Cardiac septum (tissue), 1 donor: ENCODE data around the gene STEAP3. TPM values are rescaled to one million over a fixed set of nuclear protein-coding genes. Genes with fewer than 3 reads are reported as not detected.

Experiments
- DNase-seq: peaks from one replicate; pipeline ENCODE4 v3.0.0-alpha.2; 2020; ENCODE audit warnings: low spot score
- intact Hi-C: fragments of 100-400 bp; cut with DNase I; formaldehyde crosslinking; loops from one replicate; pipeline ENCODE4 v1.14.0; 2022
- total RNA-seq: library from RNA; stranded (reverse); fragmentation: NEBNext Ultra II Directional; extraction: Animal tissue kit (Norgen Biotek cat#: 25700); gene quantifications from one replicate; pipeline ENCODE4 v1.2.1, GENCODE V29; 2021
- donor health status: DM: no; HTN: no; CAD: no.

Gene STEAP3
- total RNA-seq, 1 donor from 2014 or later, result 10.7 TPM

DNA sequence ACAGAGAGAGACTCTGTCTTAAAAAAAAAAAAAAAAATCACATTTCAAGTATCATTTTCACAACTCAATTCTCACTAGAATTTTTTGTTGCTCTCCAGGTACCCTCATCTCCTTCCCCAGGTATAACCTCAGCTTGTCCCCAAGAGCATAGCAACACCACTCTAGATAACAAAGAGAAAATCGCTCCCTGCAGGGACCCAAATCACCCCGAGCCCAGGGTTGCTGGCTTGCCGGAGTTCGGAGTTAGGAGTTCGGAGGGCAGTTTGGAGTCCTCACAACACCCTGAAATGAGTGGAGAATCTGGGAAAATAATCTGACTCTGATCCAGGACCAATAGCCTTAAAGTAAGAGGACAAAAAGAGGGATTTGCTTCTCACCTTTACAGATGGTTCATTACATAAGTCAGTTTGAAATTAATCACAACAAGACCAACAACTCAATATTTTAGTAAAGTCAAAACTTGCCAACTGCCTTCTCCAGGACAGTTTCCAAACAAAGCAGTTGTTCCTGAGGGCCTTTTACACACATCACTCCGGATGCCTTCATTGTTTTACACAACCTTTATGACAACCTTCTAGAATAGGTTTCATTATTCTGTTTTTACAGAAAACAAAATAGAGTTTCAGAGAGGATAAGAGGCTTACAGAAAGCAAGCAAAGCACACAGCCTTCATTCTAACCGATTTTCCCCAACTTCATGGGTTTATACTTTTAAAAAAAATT lies 83.9 kb downstream of the STEAP3 start:
- intact Hi-C loops, result loop anchor here (5.0 kb wide), 2 partner anchors 40 to 180 kb away; no protein-coding TSS in a partner anchor
- no peak for DNase-seq

DNA sequence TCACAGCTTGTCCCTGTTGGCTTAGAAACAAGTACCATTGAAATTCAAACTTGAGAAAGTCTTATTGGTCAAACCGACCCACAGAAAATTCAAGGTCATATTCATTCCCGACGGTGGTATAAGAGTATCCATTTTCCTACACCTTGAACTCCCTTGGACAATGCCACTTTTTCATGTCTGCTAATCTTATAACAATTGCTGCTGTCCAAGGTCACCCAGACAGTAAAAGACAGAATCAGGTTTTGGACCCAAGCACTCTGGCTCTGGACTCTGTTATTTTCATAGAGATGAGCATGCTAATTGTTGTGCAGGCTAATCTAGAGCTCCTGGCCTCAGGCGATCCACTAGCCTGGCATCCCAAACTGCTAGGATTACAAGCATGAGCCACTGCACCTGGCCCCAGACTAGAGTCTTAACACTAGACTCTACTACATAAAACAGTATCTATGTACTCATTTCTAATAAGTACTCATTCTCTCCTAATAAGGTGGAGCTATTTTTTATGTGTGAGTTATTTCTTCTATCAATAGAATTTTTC lies 85.2 kb downstream of the STEAP3 start:
- no peak for DNase-seq
- intact Hi-C loops, result loop anchor here (5.0 kb wide), 2 partner anchors 38 to 178 kb away; no protein-coding TSS in a partner anchor

DNA sequence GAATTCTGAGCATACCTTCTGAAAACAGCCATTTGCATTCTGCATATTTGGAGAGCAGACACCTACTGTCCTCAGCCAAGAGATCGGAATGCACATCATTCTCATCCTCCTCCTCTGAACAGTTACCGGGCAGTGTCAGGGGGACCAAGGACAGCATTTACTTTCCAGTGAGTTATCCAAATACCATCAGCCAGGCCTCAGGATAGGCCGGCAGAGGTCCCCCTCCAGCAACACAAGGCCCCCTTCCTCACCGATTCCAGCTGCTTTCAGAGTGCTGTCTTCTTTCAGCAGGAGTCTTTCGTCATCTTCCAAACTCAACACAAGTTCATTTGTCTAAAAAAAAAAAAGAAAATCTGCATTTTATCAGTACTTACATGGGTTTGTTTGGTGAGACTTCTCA lies 87.7 kb downstream of the STEAP3 start:
- no peak for DNase-seq
- intact Hi-C loops, result loop anchor here (5.0 kb wide), 1 partner anchor 56 kb away; the partner anchor contains the start of genes C2orf76 and DBI

DNA sequence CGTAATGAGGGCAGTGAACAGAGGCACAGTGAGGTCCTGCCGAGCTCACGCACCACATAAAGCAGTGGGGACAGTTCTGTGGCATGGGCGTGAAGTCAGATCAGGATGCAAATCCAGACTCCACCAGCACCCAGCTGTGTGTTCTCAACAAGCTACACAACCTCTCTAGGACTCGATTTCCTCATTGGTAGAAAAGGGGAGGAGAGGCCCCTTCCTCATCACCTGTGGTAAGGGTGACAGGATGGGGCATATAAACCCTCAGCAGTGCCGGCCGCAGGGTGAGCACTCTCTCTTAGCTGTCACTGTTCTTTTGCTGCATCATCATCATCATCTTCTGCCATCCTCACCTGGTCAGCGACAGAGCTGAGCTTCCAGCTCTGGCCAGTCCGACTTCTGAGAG lies 88.2 kb downstream of the STEAP3 start:
- no peak for DNase-seq
- intact Hi-C loops, result loop anchor here (2.0 to 5.0 kb wide), 2 partner anchors 55 to 91 kb away; partner anchors contain the start of genes C2orf76 and DBI

Other genes starting within 250 kb of the STEAP3 start
- gene C1QL2, start 65.1 kb upstream of the STEAP3 start, total RNA-seq, result not detected
- gene C2orf76, start 143.0 kb downstream of the STEAP3 start, total RNA-seq, result 11.7 TPM
- 251 TPM for gene DBI, start 143.1 kb downstream of the STEAP3 start, total RNA-seq
- gene TMEM37, start 208.0 kb downstream of the STEAP3 start, total RNA-seq, result 1.5 TPM